IPS-15b (cell line): Measurements from ENCODE around the gene TMEM100.
"Not testable (repeated sequence)": the region's sequence is repeated elsewhere in the genome, so short reads cannot be mapped to it uniquely, and the experiment has no call there.

Experiments
- H3K27me3 ChIP-seq: one replicate; pipeline ENCODE4 v1.6.1; 2013; ENCODE audit warnings: low read length; ENCODE audit not compliant: control insufficient read depth, insufficient read depth
- H3K36me3 ChIP-seq: one replicate; pipeline ENCODE4 v1.6.1; 2013; ENCODE audit warnings: low read length; ENCODE audit not compliant: control insufficient read depth, insufficient read depth
- H3K4me1 ChIP-seq: one replicate; pipeline ENCODE4 v1.6.1; 2013; ENCODE audit warnings: mild to moderate bottlenecking, low read length; ENCODE audit not compliant: control insufficient read depth, insufficient read depth
- H3K4me3 ChIP-seq: one replicate; pipeline ENCODE4 v1.5.1; 2013; ENCODE audit warnings: low read depth, low read length
- H3K9ac ChIP-seq: one replicate; pipeline ENCODE4 v1.6.1; 2013; ENCODE audit warnings: low read depth, mild to moderate bottlenecking, low read length
- H3K9me3 ChIP-seq: one replicate; pipeline ENCODE4 v1.6.1; 2013; ENCODE audit warnings: mild to moderate bottlenecking, low read length; ENCODE audit not compliant: control insufficient read depth, insufficient read depth

Gene TMEM100

DNA sequence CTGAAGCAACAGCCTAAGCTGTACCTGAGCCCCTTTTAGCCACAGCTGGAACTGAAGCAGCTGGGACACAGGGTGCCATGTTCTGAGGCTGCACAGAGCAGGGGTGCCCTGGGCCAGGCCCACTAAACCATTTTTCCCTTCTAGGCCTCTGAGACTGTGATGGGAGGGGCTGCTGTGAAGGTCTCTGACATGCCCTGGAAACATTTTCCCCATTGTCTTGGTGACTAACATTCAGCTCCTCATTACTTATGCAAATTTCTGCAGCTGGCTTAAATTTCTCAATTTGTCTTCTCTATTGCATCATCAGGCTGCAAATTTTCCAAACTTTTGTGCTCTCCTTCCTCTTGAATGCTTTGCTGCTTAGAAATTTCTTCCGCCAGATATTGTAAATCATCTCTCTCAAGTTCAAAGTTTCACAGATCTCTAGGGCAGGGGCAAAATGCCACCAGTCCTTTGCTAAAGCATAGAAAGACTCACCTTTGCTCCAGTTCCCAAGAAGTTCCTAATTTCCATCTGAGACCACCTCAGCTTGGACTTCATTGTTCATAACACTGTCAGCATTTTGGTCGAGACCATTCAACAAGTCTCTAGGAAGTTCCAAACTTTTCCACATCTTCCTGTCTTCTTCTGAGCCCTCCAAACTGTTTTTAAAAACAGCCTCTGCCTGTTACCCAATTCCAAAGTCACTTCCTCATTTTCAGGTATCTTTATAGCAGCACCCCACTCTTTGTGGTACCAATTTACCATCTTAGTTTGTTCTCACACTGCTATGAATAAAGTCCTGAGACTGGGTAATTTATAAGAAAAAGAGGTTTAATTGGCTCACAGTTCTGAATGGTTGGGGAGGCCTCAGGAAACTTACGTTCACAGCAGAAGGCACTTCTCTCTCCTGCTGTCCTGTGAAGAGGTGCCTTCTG lies 49.8 kb downstream of the TMEM100 start:
- H3K4me3 ChIP-seq: no peak overlapping the region

DNA sequence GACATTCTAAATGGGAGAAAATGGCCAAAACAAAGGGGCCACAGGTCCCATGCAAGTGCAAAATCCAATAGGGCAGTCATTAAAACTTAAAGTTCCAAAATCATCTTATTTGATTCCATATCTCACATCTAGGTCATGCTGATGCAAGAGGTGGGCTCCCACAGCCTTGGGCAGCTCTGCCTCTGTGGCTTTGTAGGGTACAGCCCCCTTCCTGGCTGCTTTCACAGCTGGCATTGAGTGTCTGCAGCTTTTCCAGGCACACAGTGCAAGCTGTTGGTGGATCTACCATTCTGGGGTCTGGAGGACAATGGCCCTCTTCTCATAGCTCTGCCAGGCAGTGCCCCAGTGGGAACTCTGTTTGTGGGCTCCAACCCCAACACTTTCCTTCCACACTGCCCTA lies 50.7 kb downstream of the TMEM100 start:
- not testable (repeated sequence) for H3K36me3 ChIP-seq, H3K4me1 ChIP-seq, H3K9ac ChIP-seq, H3K27me3 ChIP-seq, H3K9me3 ChIP-seq, H3K4me3 ChIP-seq

More for the DNA sequence above, 49.8 kb downstream of the TMEM100 start:
- H3K27me3 ChIP-seq: no peaks in the 10 kb centered on the region
- H3K9ac ChIP-seq: no peak overlapping the region
- no peaks in the 10 kb centered on the region for H3K36me3 ChIP-seq
- H3K4me1 ChIP-seq: no peaks in the 10 kb centered on the region
- H3K9me3 ChIP-seq: no peaks in the 10 kb centered on the region
